Calu3 (cell line): ENCODE results near the gene PARN. TPM values are rescaled to one million over a fixed set of nuclear protein-coding genes. Genes with fewer than 3 reads are reported as not detected.
"Not testable (repeated sequence)": the region's sequence is repeated elsewhere in the genome, so short reads cannot be mapped to it uniquely, and the experiment has no call there.

Experiments used
- BruUV-seq: library from RNA; stranded (reverse); fragments of 400-500 nt; replicated peaks from 2 replicates; lab custom pipeline; 2021; lab: Mats Ljungman, UMichigan
- CTCF ChIA-PET: fragments of 300-600 bp; sonication (Branson Sonifier 250); formaldehyde crosslinking; loops from one replicate; lab custom pipeline; 2022; ENCODE audit warnings: antibody characterized with exemption; lab: Charles Lee
- DNase-seq: peaks from one replicate; pipeline ENCODE4 v3.0.0; 2022
- H3K27ac Mint-ChIP-seq: one replicate; pipeline ENCODE4 v1.8.0; 2022; ENCODE audit warnings: mixed read lengths; ENCODE audit not compliant: unreplicated experiment
- H3K27me3 Mint-ChIP-seq: one replicate; pipeline ENCODE4 v1.8.0; 2022; ENCODE audit warnings: mixed read lengths; ENCODE audit not compliant: unreplicated experiment
- H3K36me3 Mint-ChIP-seq: one replicate; pipeline ENCODE4 v1.8.0; 2022; ENCODE audit warnings: mild to moderate bottlenecking, moderate library complexity, mixed read lengths; ENCODE audit not compliant: insufficient read depth, unreplicated experiment
- H3K4me1 Mint-ChIP-seq: one replicate; pipeline ENCODE4 v1.8.0; 2022; ENCODE audit warnings: mild to moderate bottlenecking, low read depth, mixed read lengths; ENCODE audit not compliant: unreplicated experiment
- H3K4me3 Mint-ChIP-seq: one replicate; pipeline ENCODE4 v1.8.0; 2022; ENCODE audit warnings: mild to moderate bottlenecking, low read depth, moderate library complexity, mixed read lengths; ENCODE audit not compliant: unreplicated experiment
- H3K9me3 Mint-ChIP-seq: one replicate; pipeline ENCODE4 v1.8.0; 2022; ENCODE audit warnings: low read depth, mixed read lengths; ENCODE audit not compliant: unreplicated experiment
- CTCF ChIP-seq: fragments of 200-600 bp; IDR thresholded peaks from one replicate; pipeline ENCODE4 v1.8.0; 2022; ENCODE audit warnings: antibody characterized with exemption; ENCODE audit not compliant: unreplicated experiment
- intact Hi-C: fragments of 100-400 bp; cut with micrococcal nuclease; formaldehyde crosslinking; loops from one replicate; pipeline ENCODE4 v1.10.0; 2022; ENCODE audit not compliant: unreplicated experiment
- total RNA-seq: library from RNA; stranded (reverse); gene quantifications from 2 replicates; pipeline ENCODE4 v1.2.3, GENCODE V29; 2022

The PARN gene
- total RNA-seq, 1 experiment from 2014 or later, result 59.1 TPM

GRCh38 chr16:14635395-14636165, 5.5 kb upstream of the PARN start:
- TF ChIP-seq CTCF, result no peak
- intact Hi-C loops, result no loop called here
- Mint-ChIP-seq H3K9me3 (no peaks in the 10 kb centered on the region), H3K4me3 (peak overlapping the region; percentile 98), H3K27ac (peak overlapping the region; percentile 98), H3K4me1 (peaks cover 48% of the 10 kb centered on the region), H3K27me3 (no peaks in the 10 kb centered on the region), H3K36me3 (peaks cover 63% of the 10 kb centered on the region)
- no peak for DNase-seq
- BruUV-seq, result no TSS peak
- CTCF ChIA-PET, result interaction anchor here (0.5 kb wide), 1 partner anchor 357 kb away, joined by 6 read pairs; no protein-coding TSS in a partner anchor

- H3K36me3 Mint-ChIP-seq, result peaks cover 65% of the 10 kb centered on the region
- H3K9me3 Mint-ChIP-seq, result peaks cover 3% of the 10 kb centered on the region
- peak overlapping the region; percentile 98 for H3K4me3 Mint-ChIP-seq
- CTCF ChIA-PET, result interaction anchor here (0.6 kb wide), 1 partner anchor 605 kb away, joined by 4 read pairs; no protein-coding TSS in a partner anchor
- no peak for TF ChIP-seq CTCF
- TSS peak; percentile 27 for BruUV-seq
- peaks cover 43% of the 10 kb centered on the region for H3K4me1 Mint-ChIP-seq
- H3K27me3 Mint-ChIP-seq, result no peaks in the 10 kb centered on the region
- peak overlapping the region; percentile 98 for H3K27ac Mint-ChIP-seq
- no peak for DNase-seq
- intact Hi-C loops, result no loop called here
Observed at GRCh38 chr16:14634389-14634725, 4.3 kb upstream of the PARN start.

- peaks cover 3% of the 10 kb centered on the region for H3K9me3 Mint-ChIP-seq
- CTCF ChIA-PET, result interaction anchor here (0.6 kb wide), 1 partner anchor 412 kb away, joined by 7 read pairs; no protein-coding TSS in a partner anchor
Observed at GRCh38 chr16:14632693-14633569, 2.9 kb upstream of the PARN start, which contains the start of gene BFAR. BFAR (plus strand) TSS chr16:14632951; CDS start chr16:14644347, 11,396 bp downstream.

GRCh38 chr16:14630620-14631330, 715 bp upstream of the PARN start:
- Mint-ChIP-seq H3K27ac (peak overlapping the region; percentile 83), H3K4me3 (peak overlapping the region; percentile 83), H3K36me3 (peaks cover 86% of the 10 kb centered on the region), H3K4me1 (peaks cover 40% of the 10 kb centered on the region)
- H3K27me3 Mint-ChIP-seq, DNase-seq, intact Hi-C loops, BruUV-seq, H3K9me3 Mint-ChIP-seq: not testable (repeated sequence)
- CTCF ChIA-PET, result interaction anchor here (0.7 to 1.2 kb wide), 2 partner anchors 10 to 711 kb away, joined by 3 read pairs; partner anchors contain the start of gene ERCC4

More at GRCh38 chr16:14632693-14633569, 2.9 kb upstream of the PARN start, which contains the start of gene BFAR:
- peak; percentile 99 for DNase-seq
- H3K4me3 Mint-ChIP-seq, result peak within 1 kb of the TSS; percentile 98
- no peak for TF ChIP-seq CTCF
- BruUV-seq, result no TSS peak
- intact Hi-C loops, result no loop called here
- H3K27ac Mint-ChIP-seq, result peak within 1 kb of the TSS; percentile 98
- peaks cover 71% of the 10 kb centered on the region for H3K36me3 Mint-ChIP-seq
- peaks cover 56% of the 10 kb centered on the region for H3K4me1 Mint-ChIP-seq
- no peaks in the 10 kb centered on the region for H3K27me3 Mint-ChIP-seq
